Gastrocnemius medialis (tissue), 4 donors: ENCODE results near the gene KCNRG.

ENCODE experiments used
- POLR2A ChIP-seq, 2 donors: fragments of 450-650 bp; IDR thresholded peaks; one replicate each; pipeline ENCODE4 v1.6.1; 2017; ENCODE audit warnings: antibody characterized with exemption in 2 of 2, mild to moderate bottlenecking in 2 of 2, moderate library complexity in 2 of 2
- TF ChIP-seq, protein P1 (sequence below), 5 experiments: fragments of 450-650 bp in 3 of 5; fragments of 200-600 bp in 2 of 5; sonication (generic) in 2 of 5; IDR thresholded peaks in 4 of 5; conservative IDR thresholded peaks in 1 of 5; 1 replicate in 4 of 5; 2 replicates in 1 of 5; pipeline ENCODE4 v1.5.1; 2016 to 2019; ENCODE audit warnings: antibody characterized with exemption in 5 of 5, mild to moderate bottlenecking in 3 of 5, moderate library complexity in 3 of 5

DNA sequence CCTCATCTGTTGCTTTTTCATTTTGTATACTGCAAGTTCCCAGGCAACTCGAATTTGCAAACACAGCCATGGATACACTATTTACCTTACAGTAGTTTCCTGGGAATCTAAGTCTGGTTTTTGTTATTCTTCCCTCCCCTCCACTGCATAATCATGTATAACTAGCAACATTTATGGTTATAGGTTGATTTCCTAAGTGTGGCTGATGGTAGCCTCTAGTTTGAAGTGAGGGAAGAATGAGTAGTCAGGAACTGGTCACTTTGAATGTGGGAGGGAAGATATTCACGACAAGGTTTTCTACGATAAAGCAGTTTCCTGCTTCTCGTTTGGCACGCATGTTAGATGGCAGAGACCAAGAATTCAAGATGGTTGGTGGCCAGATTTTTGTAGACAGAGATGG is at the start of gene KCNRG:
- TF ChIP-seq, protein P1, sequence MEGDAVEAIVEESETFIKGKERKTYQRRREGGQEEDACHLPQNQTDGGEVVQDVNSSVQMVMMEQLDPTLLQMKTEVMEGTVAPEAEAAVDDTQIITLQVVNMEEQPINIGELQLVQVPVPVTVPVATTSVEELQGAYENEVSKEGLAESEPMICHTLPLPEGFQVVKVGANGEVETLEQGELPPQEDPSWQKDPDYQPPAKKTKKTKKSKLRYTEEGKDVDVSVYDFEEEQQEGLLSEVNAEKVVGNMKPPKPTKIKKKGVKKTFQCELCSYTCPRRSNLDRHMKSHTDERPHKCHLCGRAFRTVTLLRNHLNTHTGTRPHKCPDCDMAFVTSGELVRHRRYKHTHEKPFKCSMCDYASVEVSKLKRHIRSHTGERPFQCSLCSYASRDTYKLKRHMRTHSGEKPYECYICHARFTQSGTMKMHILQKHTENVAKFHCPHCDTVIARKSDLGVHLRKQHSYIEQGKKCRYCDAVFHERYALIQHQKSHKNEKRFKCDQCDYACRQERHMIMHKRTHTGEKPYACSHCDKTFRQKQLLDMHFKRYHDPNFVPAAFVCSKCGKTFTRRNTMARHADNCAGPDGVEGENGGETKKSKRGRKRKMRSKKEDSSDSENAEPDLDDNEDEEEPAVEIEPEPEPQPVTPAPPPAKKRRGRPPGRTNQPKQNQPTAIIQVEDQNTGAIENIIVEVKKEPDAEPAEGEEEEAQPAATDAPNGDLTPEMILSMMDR (IDR thresholded peaks at IDR 0.05 in 4 of 5, conservative IDR thresholded peaks at IDR 0.05 in 1 of 5) = no peak
- no peak for TF ChIP-seq POLR2A (IDR thresholded peaks at IDR 0.05)
